GM18909 (cell line): ENCODE results near the gene ANKRD13C.
A peak's percentile ranks its signal among the peaks of the same experiment; 100 is the strongest.

ENCODE experiments used
- ATAC-seq: cut with Tn5 transposase; IDR thresholded peaks from one replicate; pipeline ENCODE4 v1.9.1; 2021; ENCODE audit warnings: mild to moderate bottlenecking; ENCODE audit not compliant: unreplicated experiment, poor library complexity

The ANKRD13C gene

DNA sequence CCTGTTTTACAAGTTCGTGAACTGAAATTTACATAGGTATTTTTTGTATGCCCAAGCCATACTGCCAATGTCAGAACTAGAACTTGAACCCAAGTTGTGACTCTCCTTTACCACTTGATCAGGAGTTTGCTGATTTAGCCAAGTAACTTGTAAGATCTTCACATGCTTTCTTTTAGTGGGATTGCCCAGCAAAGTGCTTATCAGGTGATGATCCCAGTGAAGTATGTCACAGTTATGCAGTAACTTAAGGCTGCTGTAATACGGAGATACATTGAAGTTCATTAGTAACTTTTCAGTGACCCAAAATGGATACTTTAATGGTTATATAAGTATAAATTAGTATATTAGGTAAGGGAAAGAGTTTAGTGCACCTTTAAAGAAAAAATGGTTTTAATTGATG is 129.6 kb downstream of the ANKRD13C start:
- no peak for ATAC-seq

DNA sequence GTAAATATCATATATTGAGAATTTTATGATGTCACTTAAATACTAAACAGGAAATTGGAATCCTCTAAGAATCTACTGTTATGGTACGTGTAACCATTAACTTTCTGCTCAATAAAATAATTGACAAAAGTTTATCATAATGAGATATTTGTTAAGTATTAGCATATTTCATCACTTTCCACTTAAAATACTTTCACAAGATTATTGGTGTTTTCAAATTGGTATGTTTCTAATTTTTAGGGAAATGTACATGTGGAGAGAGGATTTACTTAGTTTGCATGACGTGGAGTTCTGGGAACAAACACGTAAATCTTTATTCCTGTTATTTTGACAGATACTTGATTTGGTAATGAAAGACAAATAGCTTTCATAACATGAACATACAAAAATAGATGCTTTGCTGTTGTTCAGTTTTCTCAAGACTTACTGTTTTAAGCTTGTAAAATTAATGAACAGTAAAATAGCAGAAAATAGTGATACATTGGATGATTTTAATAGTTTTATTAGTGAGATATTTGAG is 131.7 kb downstream of the ANKRD13C start:
- no peak for ATAC-seq

GRCh38 chr1:70221238-70222121 is 133.0 kb downstream of the ANKRD13C start, which contains the start of gene SRSF11:
SRSF11 (plus strand) TSS chr1:70221380; CDS start chr1:70221637, 257 bp downstream.
- peak; percentile 94 for ATAC-seq

GRCh38 chr1:70220517-70221237 is 133.8 kb downstream of the ANKRD13C start:
- peak; percentile 15 for ATAC-seq

DNA sequence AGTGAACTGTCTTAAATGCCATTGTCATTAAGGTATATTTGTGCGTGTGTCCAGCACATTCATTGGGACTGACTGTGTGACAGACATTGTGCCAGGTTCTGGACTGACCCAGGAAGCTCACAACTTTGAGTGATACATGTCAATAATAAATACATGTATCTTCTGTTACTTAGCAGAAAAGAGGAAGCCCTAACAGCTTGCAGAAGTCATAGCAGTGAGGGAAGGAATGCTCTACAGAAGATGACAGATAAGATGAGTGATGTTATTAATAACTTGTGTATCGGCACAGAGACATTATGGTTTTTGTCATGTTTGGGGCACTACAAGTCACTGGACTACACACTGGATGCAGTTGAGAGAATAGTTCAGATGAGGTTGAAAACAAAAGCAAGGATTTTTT is 134.5 kb downstream of the ANKRD13C start:
- ATAC-seq: no peak

DNA sequence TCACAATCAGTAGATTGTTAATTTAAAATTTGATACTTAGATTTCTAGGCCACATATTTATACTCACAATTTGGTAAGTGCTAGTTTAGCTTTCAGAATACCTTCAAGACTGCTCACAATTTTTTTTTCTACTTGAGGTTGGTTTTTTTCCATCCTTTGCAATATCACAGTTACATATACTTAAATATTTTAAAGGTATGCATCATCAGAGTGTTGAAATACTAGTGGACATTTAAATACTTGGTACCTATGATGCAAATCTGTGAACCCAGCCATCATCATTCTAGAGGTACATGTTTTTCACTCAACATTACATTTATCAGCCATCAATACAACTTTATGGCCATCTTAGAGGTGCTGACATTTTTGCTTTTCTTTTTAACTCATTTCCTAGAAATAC is 143.0 kb downstream of the ANKRD13C start:
- ATAC-seq: no peak

DNA sequence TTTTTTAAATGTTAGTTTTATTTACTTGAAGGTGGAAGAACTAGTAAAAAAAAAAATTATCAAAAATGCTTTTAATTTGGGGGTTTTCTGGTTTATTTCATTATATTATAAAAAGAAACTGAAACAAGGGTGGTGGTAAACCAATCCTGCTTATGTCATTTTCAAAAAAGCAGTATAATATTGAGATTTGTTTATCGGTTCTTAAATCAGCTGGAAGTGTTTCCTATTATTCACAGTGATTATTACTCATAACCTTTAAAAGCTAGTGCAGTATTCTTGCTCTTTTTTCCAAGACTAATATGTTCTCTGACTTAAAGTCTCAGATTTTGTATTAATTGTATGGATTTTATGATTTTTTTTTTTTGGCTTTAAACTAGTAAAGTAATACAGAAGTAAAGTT is 143.7 kb downstream of the ANKRD13C start:
- ATAC-seq: no peak
